BE2C (cell line): ENCODE data around the gene GUCD1.
A peak's percentile ranks its signal among the peaks of the same experiment; 100 is the strongest.

Experiments used
- DNase-seq: peaks from one replicate; pipeline ENCODE4 v3.0.0-alpha.2; 2020
- H3K27me3 ChIP-seq: fragments of 250-450 bp; sonication (Bioruptor Pico); 2 replicates; pipeline ENCODE4 v1.5.1; 2020; ENCODE audit warnings: mild to moderate bottlenecking
- H3K36me3 ChIP-seq: fragments of 250-450 bp; sonication (Bioruptor Pico); 2 replicates; pipeline ENCODE4 v1.5.1; 2020; ENCODE audit warnings: mild to moderate bottlenecking
- H3K4me1 ChIP-seq: fragments of 250-450 bp; sonication (Bioruptor Pico); 2 replicates; pipeline ENCODE4 v1.5.1; 2020
- H3K4me3 ChIP-seq: 2 replicates; pipeline ENCODE4 v1.5.1; 2011; ENCODE audit warnings: low read depth, low read length
- H3K9me3 ChIP-seq: fragments of 250-450 bp; sonication (Bioruptor Pico); 2 replicates; pipeline ENCODE4 v1.5.1; 2020
- TF ChIP-seq, protein P1 (sequence below): IDR thresholded peaks from 2 replicates; pipeline ENCODE4 v1.5.1; 2012; ENCODE audit warnings: mild to moderate bottlenecking, low read depth, low read length

Gene GUCD1

DNA sequence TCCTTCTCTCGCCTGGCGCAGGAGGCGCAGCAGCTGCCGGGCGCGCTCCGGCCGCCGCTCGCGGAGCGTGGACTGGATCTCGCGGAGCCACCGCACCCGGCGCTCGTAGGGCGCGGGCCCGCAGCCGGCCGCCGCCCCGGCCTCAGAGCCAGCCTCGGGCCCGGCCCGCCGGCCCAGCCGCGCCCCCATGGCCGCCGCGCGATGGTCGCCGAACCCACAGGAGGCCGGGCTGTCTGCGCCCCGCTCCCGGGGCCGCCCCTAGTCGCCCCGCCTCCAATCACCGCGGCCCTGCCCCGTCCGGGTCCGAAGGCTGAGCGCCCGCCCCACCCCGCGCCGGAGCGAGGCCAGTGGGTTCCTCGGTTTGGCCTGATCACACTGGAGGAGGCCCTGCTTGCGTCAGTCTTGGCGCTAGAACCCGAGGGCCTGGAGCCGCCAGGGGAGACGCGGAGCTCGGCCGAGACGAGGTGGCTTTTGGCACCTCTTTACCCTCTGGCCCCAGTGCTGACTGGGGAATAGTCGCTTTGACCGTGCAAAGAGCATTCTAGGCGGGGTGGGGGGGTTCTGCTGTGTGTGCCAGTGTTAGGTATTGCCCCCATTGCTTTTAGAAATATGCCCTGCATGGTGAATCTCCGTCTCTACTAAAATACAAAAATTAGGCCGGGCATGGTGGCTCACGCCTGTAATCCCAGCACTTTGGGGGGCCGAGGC, 38.1 kb upstream of the GUCD1 start, which contains the start of gene LRRC75B:
TSS of gene LRRC75B (minus strand) at position 223 of the 708 bp plus-strand sequence. CDS start at position 189, 34 bp downstream.
- Histone ChIP-seq H3K36me3 (no peaks in the 10 kb centered on the region), H3K27me3 (no peaks in the 10 kb centered on the region), H3K4me1 (peaks cover 10% of the 10 kb centered on the region), H3K9me3 (no peaks in the 10 kb centered on the region), H3K4me3 (peak within 1 kb of the TSS; percentile 59)
- TF ChIP-seq, protein P1, sequence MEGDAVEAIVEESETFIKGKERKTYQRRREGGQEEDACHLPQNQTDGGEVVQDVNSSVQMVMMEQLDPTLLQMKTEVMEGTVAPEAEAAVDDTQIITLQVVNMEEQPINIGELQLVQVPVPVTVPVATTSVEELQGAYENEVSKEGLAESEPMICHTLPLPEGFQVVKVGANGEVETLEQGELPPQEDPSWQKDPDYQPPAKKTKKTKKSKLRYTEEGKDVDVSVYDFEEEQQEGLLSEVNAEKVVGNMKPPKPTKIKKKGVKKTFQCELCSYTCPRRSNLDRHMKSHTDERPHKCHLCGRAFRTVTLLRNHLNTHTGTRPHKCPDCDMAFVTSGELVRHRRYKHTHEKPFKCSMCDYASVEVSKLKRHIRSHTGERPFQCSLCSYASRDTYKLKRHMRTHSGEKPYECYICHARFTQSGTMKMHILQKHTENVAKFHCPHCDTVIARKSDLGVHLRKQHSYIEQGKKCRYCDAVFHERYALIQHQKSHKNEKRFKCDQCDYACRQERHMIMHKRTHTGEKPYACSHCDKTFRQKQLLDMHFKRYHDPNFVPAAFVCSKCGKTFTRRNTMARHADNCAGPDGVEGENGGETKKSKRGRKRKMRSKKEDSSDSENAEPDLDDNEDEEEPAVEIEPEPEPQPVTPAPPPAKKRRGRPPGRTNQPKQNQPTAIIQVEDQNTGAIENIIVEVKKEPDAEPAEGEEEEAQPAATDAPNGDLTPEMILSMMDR, result no peak
- DNase-seq, result peak; percentile 94

DNA sequence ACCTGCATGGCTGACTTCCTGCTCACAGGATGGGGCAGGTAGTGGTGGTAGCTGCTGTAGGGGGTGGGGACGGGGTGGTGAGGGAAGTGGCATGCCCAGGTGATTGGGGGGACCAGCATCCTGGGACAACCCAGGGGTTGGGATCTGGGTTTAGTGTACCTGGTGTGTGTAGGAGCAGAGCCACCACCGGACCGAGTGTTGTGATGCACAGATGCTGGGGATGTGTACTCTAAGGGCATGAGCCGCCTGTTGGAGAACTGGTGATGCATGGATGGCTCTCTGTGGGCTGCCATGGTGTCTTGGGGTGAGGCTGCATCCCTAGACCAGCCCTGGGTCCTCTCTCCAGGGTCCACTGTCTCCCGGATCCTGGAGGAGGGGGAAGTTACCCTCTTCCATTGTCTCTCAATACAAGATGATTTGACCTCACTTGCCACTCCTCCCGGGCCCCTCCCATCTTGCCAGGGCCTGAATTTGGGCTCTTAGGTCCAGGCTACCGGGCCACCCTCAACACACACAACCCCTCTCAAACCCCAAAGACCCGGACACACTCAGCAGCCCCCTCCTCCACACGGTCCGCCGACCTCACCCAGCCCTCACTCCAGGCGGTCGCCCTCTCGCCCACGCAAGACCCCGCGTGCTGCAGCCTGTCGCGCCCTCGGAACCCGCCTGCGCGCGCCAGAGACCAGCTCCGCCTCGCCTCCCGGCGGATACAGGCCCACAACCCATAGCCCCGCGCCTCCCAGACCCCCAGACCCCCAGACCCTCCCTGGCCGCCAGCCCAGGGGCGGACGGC, 37.3 kb upstream of the GUCD1 start:
- H3K36me3 ChIP-seq, result no peaks in the 10 kb centered on the region
- DNase-seq, result no peak
- peak overlapping the region; percentile 56 for H3K4me3 ChIP-seq
- peaks cover 10% of the 10 kb centered on the region for H3K4me1 ChIP-seq
- H3K9me3 ChIP-seq, result no peaks in the 10 kb centered on the region
- TF ChIP-seq, protein P1, result no peak
- no peaks in the 10 kb centered on the region for H3K27me3 ChIP-seq

DNA sequence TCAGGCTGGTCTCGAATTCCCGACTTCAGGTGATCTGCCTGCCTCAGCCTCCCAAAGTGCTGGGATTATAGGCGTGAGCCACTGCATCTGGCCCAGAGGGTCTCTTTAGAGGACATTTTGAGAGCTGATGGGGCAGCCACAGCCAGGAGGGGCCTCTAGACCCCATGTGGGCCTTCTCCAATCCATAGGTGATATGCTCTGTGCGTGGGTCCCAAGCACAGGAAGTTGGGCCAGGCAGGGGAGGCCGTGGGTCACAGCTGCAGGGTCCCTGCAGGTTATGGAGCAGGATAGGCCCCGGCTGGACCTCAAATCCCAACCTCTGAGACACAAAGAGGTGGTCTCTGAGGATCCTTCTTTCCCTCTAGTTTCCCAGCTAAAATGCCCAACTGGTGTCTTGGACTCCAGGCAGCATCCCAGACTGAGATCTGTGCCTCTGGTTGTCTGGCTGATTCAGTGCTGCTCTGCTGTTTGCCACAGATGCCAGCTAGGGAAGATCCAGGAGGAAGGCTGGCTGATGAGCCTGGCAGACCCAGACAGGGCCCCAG, 36.4 kb upstream of the GUCD1 start:
- Histone ChIP-seq H3K27me3 (no peaks in the 10 kb centered on the region), H3K4me1 (peaks cover 10% of the 10 kb centered on the region), H3K36me3 (no peaks in the 10 kb centered on the region), H3K9me3 (no peaks in the 10 kb centered on the region), H3K4me3 (no peak overlapping the region)
- DNase-seq, result no peak
- TF ChIP-seq, protein P1, result no peak

DNA sequence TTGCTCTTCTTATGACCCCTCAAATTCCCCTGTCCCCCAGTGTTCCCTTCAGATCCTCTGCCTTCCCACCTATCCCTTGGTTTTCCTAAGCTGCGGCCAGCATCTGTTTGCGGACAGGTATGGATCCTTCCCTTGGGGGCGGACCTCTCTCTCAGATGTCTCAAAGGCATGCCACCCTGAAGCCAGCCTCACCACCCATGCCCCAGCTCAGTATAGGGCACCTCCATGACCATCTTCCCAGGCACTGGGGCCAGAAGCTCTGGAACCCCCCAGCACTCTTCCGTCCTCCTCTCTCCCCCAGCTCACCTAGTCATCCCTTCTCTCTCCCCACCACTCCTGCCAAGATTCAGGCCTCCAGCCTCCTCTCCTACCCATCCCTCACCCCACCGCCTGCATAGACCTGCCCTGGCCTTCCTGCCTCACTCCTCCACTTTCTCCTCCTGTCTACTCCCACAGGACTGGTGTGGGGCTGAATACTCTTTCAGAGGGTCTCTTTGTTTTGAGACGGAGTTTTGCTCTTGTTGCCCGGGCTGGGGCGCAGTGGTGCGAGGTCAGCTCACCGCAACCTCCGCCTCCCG, 35.7 kb upstream of the GUCD1 start:
- TF ChIP-seq, protein P1, result no peak
- H3K9me3 ChIP-seq, result no peaks in the 10 kb centered on the region
- H3K4me3 ChIP-seq, result no peak overlapping the region
- H3K27me3 ChIP-seq, result no peaks in the 10 kb centered on the region
- H3K36me3 ChIP-seq, result no peaks in the 10 kb centered on the region
- peaks cover 10% of the 10 kb centered on the region for H3K4me1 ChIP-seq
- DNase-seq, result no peak

DNA sequence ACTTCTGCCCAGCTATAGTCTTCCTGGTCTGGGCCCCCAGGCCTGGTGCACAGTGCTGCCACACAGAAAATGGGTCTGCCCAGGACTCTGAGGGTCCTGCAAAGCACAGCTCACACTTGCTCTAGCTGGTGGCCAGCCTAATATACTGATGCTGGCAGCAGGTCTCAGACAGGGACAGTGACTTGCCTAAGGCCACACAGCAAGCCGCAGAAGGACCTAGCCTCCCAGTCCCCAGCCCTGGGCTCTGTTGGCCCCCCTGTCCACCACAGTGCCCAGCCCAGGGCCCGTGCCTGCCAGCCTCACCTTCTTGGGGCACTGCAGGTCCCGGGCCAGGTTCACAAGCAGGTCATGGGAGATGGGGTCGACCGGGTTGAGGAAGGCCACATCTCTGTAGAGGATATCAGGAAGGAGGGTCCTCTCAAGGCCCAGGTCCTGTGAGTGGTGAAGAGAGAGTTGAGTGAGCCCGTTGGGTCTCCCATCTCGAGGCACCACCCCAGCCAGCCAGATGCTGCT, 34.6 kb upstream of the GUCD1 start:
- Histone ChIP-seq H3K4me1 (peaks cover 10% of the 10 kb centered on the region), H3K4me3 (no peak overlapping the region), H3K9me3 (no peaks in the 10 kb centered on the region), H3K36me3 (no peaks in the 10 kb centered on the region), H3K27me3 (no peaks in the 10 kb centered on the region)
- DNase-seq, result no peak
- TF ChIP-seq, protein P1, result no peak
